Endothelial cell (in vitro differentiated cells): Measurements from ENCODE around the gene PLAGL2. TPM values are rescaled to one million over a fixed set of nuclear protein-coding genes. Genes with fewer than 3 reads are reported as not detected.

Source experiments
- DNase-seq: peaks from one replicate; pipeline ENCODE4 v3.0.0; 2021; ENCODE audit warnings: low spot score
- H3K27ac Mint-ChIP-seq: one replicate; pipeline ENCODE4 v1.8.0; 2021; ENCODE audit warnings: mixed read lengths, inconsistent platforms; ENCODE audit not compliant: unreplicated experiment
- H3K27me3 Mint-ChIP-seq: one replicate; pipeline ENCODE4 v1.8.0; 2021; ENCODE audit warnings: mild to moderate bottlenecking, moderate library complexity, mixed read lengths, inconsistent platforms; ENCODE audit not compliant: unreplicated experiment
- H3K36me3 Mint-ChIP-seq: one replicate; pipeline ENCODE4 v1.8.0; 2021; ENCODE audit warnings: mild to moderate bottlenecking, low read depth, mixed read lengths, inconsistent platforms; ENCODE audit not compliant: unreplicated experiment
- H3K4me1 Mint-ChIP-seq: one replicate; pipeline ENCODE4 v1.8.0; 2021; ENCODE audit warnings: mild to moderate bottlenecking, mixed read lengths, inconsistent platforms; ENCODE audit not compliant: unreplicated experiment
- H3K4me3 Mint-ChIP-seq: one replicate; pipeline ENCODE4 v1.8.0; 2021; ENCODE audit warnings: mild to moderate bottlenecking, mixed read lengths, inconsistent platforms; ENCODE audit not compliant: unreplicated experiment
- H3K9me3 Mint-ChIP-seq: one replicate; pipeline ENCODE4 v1.8.0; 2021; ENCODE audit warnings: mixed read lengths, inconsistent platforms; ENCODE audit not compliant: unreplicated experiment
- total RNA-seq: library from RNA; stranded (reverse); fragmentation: NEBNext Ultra II Directional; extraction: Animal tissue kit (Norgen Biotek cat#: 25700); gene quantifications from one replicate; pipeline ENCODE4 v1.2.1, GENCODE V29; 2021; ENCODE audit not compliant: unreplicated experiment
- TF ChIP-seq, protein P1 (sequence below): fragments of 200-600 bp; sonication (generic); IDR thresholded peaks from one replicate; pipeline ENCODE4 v1.5.0; 2021; ENCODE audit warnings: antibody characterized with exemption; ENCODE audit not compliant: unreplicated experiment

The PLAGL2 gene
- total RNA-seq, 1 donor from 2014 or later: 23.7 TPM

DNA sequence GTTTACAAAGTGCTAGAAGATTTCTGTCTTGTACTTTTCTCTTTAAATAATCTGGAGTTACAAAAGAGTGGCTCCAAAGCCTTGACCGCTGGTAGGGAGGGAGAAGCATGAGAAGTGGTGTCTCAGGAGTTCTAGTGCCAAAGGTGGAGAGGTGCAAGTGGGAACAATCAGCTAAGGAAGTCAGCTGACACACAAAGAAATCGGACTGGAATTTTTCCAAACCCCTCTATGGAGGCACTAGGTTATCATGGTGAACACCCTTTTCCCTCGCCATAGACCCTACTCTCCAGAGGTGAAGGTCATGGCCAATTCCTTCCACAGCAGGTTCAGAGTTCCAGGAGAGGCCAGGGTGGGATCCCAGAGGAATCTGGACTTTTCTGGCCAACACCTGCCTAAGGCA is 14.8 kb downstream of the PLAGL2 start:
- no peak overlapping the region for H3K27ac Mint-ChIP-seq
- no peak for DNase-seq
- peaks cover 12% of the 10 kb centered on the region for H3K27me3 Mint-ChIP-seq
- H3K4me3 Mint-ChIP-seq: no peak overlapping the region
- no peaks in the 10 kb centered on the region for H3K9me3 Mint-ChIP-seq
- H3K4me1 Mint-ChIP-seq: peaks cover 15% of the 10 kb centered on the region
- TF ChIP-seq, protein P1, sequence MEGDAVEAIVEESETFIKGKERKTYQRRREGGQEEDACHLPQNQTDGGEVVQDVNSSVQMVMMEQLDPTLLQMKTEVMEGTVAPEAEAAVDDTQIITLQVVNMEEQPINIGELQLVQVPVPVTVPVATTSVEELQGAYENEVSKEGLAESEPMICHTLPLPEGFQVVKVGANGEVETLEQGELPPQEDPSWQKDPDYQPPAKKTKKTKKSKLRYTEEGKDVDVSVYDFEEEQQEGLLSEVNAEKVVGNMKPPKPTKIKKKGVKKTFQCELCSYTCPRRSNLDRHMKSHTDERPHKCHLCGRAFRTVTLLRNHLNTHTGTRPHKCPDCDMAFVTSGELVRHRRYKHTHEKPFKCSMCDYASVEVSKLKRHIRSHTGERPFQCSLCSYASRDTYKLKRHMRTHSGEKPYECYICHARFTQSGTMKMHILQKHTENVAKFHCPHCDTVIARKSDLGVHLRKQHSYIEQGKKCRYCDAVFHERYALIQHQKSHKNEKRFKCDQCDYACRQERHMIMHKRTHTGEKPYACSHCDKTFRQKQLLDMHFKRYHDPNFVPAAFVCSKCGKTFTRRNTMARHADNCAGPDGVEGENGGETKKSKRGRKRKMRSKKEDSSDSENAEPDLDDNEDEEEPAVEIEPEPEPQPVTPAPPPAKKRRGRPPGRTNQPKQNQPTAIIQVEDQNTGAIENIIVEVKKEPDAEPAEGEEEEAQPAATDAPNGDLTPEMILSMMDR: no peak
- H3K36me3 Mint-ChIP-seq: peaks cover 37% of the 10 kb centered on the region

- no peak overlapping the region for H3K4me3 Mint-ChIP-seq
Measured at GRCh38 chr20:32191873-32192272, 15.7 kb downstream of the PLAGL2 start.

GRCh38 chr20:32191422-32191821 is 16.1 kb downstream of the PLAGL2 start:
- Mint-ChIP-seq H3K4me3 (peak overlapping the region; percentile 79), H3K9me3 (no peaks in the 10 kb centered on the region), H3K36me3 (peaks cover 32% of the 10 kb centered on the region), H3K4me1 (peaks cover 15% of the 10 kb centered on the region), H3K27me3 (peaks cover 9% of the 10 kb centered on the region), H3K27ac (no peak overlapping the region)
- TF ChIP-seq, protein P1: no peak
- DNase-seq: no peak

More at GRCh38 chr20:32191873-32192272, 15.7 kb downstream of the PLAGL2 start:
- H3K4me1 Mint-ChIP-seq: peaks cover 15% of the 10 kb centered on the region
- peaks cover 9% of the 10 kb centered on the region for H3K27me3 Mint-ChIP-seq
- H3K27ac Mint-ChIP-seq: no peak overlapping the region
- H3K9me3 Mint-ChIP-seq: no peaks in the 10 kb centered on the region
- TF ChIP-seq, protein P1: no peak
- no peak for DNase-seq
- peaks cover 33% of the 10 kb centered on the region for H3K36me3 Mint-ChIP-seq

DNA sequence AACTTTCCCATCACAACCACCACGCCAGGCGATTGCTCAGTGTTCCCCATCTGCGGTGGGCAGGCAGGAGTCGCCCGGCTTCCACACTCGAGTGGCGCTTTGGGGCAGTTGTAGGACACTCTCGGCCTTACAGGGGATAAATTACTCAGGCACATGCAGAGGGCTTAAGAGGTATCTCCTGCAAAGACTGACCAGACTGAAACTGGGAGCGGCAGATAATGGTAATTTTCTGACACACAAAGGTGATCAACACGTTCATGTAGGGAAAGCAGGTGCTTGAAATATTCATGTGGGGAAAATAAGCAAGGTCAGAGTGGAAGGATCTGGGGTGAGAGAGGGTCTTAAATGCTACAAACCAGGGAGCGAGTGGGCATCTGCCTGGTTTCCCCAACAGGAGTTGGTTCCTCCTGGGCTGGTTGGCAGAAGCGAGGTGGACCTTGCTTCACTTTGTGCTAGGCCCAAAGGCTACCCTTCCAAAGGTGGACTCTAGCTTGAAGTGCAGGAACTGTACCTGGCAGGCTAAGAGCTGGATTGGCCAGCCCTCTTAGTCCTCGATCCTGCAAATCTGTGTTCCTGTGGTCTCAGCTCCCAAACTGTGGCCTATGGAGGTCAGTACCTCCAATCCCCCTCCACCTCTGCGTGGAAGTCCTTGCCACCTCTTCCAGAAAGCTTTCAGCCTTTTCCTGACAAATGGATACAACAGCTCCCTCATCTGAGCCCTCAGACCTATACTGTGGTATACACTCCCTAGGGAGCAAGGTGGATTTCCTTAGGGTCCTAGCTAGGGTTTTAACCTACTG is 16.7 kb downstream of the PLAGL2 start:
- H3K4me1 Mint-ChIP-seq: peaks cover 15% of the 10 kb centered on the region
- H3K4me3 Mint-ChIP-seq: peak overlapping the region; percentile 79
- H3K9me3 Mint-ChIP-seq: no peaks in the 10 kb centered on the region
- no peak for DNase-seq
- peak overlapping the region; percentile 1 for H3K27ac Mint-ChIP-seq
- TF ChIP-seq, protein P1: no peak
- peaks cover 9% of the 10 kb centered on the region for H3K27me3 Mint-ChIP-seq
- H3K36me3 Mint-ChIP-seq: peaks cover 26% of the 10 kb centered on the region
